ENCODE data around the gene SLC4A2.

The SLC4A2 gene

GRCh38 chr7:151116603-151117440 is 57.4 kb downstream of the SLC4A2 start:
- Mint-ChIP-seq H3K27me3 (peaks cover 23% of the 10 kb centered on the region), H3K4me1 (peaks cover 13% of the 10 kb centered on the region), H3K4me3 (peak overlapping the region; percentile 26 to 60), H3K27ac (no peak overlapping the region), H3K9me3 (no peaks in the 10 kb centered on the region)
- no peak for ATAC-seq
- DNase-seq: no peak

- H3K4me1 Mint-ChIP-seq: peaks cover 13% of the 10 kb centered on the region
- H3K27ac Mint-ChIP-seq: no peak overlapping the region
- no peak for DNase-seq
- H3K9me3 Mint-ChIP-seq: no peaks in the 10 kb centered on the region
- peak; percentile 24 for ATAC-seq
- peak overlapping the region; percentile 26 to 55 for H3K4me3 Mint-ChIP-seq
- H3K27me3 Mint-ChIP-seq: peaks cover 21% of the 10 kb centered on the region
These were observed 58.2 kb downstream of the SLC4A2 start for GRCh38 chr7:151117565-151117964.

DNA sequence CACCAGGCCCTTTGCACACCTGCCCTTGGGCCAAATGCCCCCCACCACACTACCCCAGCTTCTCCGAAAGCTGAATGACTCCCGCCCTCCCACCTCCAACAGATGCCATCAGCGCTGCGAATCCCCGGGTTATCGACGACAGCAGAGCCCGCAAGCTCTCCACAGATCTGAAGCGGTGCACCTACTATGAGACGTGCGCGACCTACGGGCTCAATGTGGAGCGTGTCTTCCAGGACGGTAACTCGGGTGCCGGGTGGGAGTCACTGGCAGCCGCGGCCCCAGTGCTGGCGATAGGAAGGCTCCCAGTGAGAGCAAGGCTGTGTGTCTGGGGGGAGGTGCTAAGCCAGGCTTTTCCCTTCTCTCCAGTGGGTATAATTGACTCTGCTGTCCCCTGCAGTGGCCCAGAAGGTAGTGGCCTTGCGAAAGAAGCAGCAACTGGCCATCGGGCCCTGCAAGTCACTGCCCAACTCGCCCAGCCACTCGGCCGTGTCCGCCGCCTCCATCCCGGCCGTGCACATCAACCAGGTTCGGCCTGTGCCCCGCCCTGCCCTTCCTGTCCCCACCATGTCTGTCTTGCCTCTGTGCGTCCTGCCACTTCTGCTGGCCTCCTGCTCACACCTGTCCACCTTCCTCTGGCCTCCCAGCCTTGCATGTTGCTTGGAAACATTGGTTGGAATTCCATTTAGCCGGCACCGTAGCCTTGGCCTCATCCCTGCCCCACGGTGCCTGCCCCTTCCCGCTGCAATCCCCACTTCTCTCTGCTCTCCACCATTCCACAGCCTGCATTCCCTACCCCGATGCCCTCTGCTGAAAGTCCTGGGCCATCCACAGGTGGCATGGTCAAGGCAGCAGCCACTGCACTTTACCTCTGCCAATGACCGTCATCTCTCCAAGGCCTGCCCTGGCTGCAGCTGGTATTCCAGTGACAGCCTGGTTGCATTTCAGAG is 59.0 kb downstream of the SLC4A2 start:
- no peak for ATAC-seq
- no peaks in the 10 kb centered on the region for H3K9me3 Mint-ChIP-seq
- no peak overlapping the region for H3K27ac Mint-ChIP-seq
- peaks cover 12% of the 10 kb centered on the region for H3K27me3 Mint-ChIP-seq
- peaks cover 13% of the 10 kb centered on the region for H3K4me1 Mint-ChIP-seq
- H3K4me3 Mint-ChIP-seq: no peak overlapping the region
- no peak for DNase-seq

DNA sequence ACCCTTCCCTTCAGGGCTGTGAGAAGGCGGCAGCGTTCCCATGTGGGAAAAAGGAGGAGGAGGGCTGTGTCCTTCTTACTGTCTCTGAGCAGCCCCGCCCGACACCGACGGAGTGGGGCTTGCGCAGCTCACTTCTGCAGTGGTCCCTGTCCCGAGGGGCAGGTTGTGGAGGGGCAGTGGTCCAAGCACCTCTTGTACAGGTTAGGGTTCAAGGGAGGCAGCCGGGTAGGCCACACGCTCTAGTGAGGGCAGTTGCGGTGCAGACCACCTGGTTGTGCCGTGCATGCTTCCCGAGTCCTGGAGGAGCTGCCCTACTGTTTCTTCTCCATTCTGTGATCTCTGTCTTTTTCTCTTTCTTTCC is 59.6 kb downstream of the SLC4A2 start:
- Mint-ChIP-seq H3K27ac (no peak overlapping the region), H3K9me3 (no peaks in the 10 kb centered on the region), H3K4me1 (peaks cover 19% of the 10 kb centered on the region), H3K27me3 (peaks cover 8% of the 10 kb centered on the region), H3K4me3 (no peak overlapping the region)
- ATAC-seq: no peak
- no peak for DNase-seq

DNA sequence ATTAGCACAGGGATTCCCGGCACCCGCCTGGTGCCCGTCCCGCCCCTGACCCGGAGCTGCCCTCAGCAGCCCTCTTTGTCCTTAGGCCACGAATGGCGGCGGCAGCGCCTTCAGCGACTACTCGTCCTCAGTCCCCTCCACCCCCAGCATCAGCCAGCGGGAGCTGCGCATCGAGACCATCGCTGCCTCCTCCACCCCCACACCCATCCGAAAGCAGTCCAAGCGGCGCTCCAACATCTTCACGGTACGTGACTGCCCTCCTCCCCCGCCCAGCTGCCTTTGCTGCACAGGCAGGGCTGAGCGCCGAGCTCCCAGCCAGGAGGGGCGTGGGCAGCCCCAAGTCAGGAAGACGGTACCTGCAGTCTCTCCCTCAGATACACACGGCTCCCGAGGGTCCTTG is 60.5 kb downstream of the SLC4A2 start:
- no peak for DNase-seq
- H3K9me3 Mint-ChIP-seq: no peaks in the 10 kb centered on the region
- ATAC-seq: no peak
- peak overlapping the region in 1 of 2 donors; percentile 40 for H3K27ac Mint-ChIP-seq
- H3K27me3 Mint-ChIP-seq: peaks cover 8% of the 10 kb centered on the region
- no peak overlapping the region for H3K4me3 Mint-ChIP-seq
- H3K4me1 Mint-ChIP-seq: peaks cover 22% of the 10 kb centered on the region

- no peak overlapping the region for H3K4me3 Mint-ChIP-seq
- no peak overlapping the region for H3K27ac Mint-ChIP-seq
- H3K9me3 Mint-ChIP-seq: no peaks in the 10 kb centered on the region
- H3K27me3 Mint-ChIP-seq: peaks cover 4% of the 10 kb centered on the region
- peaks cover 19% of the 10 kb centered on the region for H3K4me1 Mint-ChIP-seq
- DNase-seq (no peak), ATAC-seq (no peak)
These were observed 61.5 kb downstream of the SLC4A2 start for GRCh38 chr7:151120896-151121295.

- Mint-ChIP-seq H3K4me3 (no peak overlapping the region), H3K27ac (no peak overlapping the region), H3K9me3 (no peaks in the 10 kb centered on the region), H3K27me3 (no peaks in the 10 kb centered on the region), H3K4me1 (peaks cover 16% of the 10 kb centered on the region)
- DNase-seq: no peak
- ATAC-seq: no peak
These were observed 62.2 kb downstream of the SLC4A2 start for GRCh38 chr7:151121380-151122170.

DNA sequence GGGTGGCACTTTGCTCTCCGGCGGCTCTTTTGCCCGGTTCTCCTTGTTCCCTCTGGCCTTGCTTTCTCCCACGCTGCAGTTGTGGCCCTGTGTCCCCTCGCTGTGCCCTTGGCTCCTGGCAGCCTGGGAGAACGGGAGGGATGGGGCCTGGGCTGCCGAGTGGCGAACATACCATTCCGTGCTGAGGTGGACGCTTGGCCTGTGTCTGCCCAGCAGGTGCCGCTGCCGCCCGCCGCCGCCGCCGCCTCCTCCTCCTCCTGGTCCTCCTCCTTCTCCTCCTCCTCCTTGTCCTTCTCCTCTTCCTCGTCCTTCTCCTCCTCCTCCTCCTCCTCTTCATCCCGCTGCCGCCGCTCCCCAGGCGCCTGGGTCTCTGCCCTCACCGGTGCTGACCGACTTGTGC is 62.9 kb downstream of the SLC4A2 start:
- ATAC-seq (no peak), DNase-seq (no peak)
- Mint-ChIP-seq H3K4me1 (peaks cover 12% of the 10 kb centered on the region), H3K27ac (no peak overlapping the region), H3K9me3 (no peaks in the 10 kb centered on the region), H3K27me3 (no peaks in the 10 kb centered on the region), H3K4me3 (no peak overlapping the region)

GRCh38 chr7:151122796-151123157 is 63.4 kb downstream of the SLC4A2 start:
- peaks cover 9% of the 10 kb centered on the region for H3K4me1 Mint-ChIP-seq
- DNase-seq (no peak), ATAC-seq (no peak)
- H3K27ac Mint-ChIP-seq: no peak overlapping the region
- H3K4me3 Mint-ChIP-seq: no peak overlapping the region
- no peaks in the 10 kb centered on the region for H3K9me3 Mint-ChIP-seq
- H3K27me3 Mint-ChIP-seq: no peaks in the 10 kb centered on the region

- no peaks in the 10 kb centered on the region for H3K27me3 Mint-ChIP-seq
- no peak overlapping the region for H3K4me3 Mint-ChIP-seq
- ATAC-seq: peak; percentile 19
- no peak overlapping the region for H3K27ac Mint-ChIP-seq
- peaks cover 9% of the 10 kb centered on the region for H3K4me1 Mint-ChIP-seq
- H3K9me3 Mint-ChIP-seq: no peaks in the 10 kb centered on the region
- DNase-seq: no peak
These were observed 63.9 kb downstream of the SLC4A2 start for GRCh38 chr7:151123158-151123821.

- peak; percentile 79 for ATAC-seq
- H3K27ac Mint-ChIP-seq: no peak overlapping the region
- H3K4me1 Mint-ChIP-seq: peaks cover 9% of the 10 kb centered on the region
- no peak overlapping the region for H3K4me3 Mint-ChIP-seq
- no peaks in the 10 kb centered on the region for H3K9me3 Mint-ChIP-seq
- DNase-seq: peak; percentile 76 to 80
- no peaks in the 10 kb centered on the region for H3K27me3 Mint-ChIP-seq
These were observed 64.6 kb downstream of the SLC4A2 start for GRCh38 chr7:151123822-151124464.

- Mint-ChIP-seq H3K27me3 (no peaks in the 10 kb centered on the region), H3K4me1 (peaks cover 9% of the 10 kb centered on the region), H3K27ac (no peak overlapping the region), H3K4me3 (no peak overlapping the region), H3K9me3 (no peaks in the 10 kb centered on the region)
- ATAC-seq (no peak), DNase-seq (no peak)
These were observed 65.1 kb downstream of the SLC4A2 start for GRCh38 chr7:151124481-151124880.

- no peaks in the 10 kb centered on the region for H3K27me3 Mint-ChIP-seq
- ATAC-seq: no peak
- peaks cover 9% of the 10 kb centered on the region for H3K4me1 Mint-ChIP-seq
- H3K9me3 Mint-ChIP-seq: no peaks in the 10 kb centered on the region
- no peak overlapping the region for H3K4me3 Mint-ChIP-seq
- DNase-seq: no peak
- no peak overlapping the region for H3K27ac Mint-ChIP-seq
These were observed 65.6 kb downstream of the SLC4A2 start for GRCh38 chr7:151124899-151125399.

DNA sequence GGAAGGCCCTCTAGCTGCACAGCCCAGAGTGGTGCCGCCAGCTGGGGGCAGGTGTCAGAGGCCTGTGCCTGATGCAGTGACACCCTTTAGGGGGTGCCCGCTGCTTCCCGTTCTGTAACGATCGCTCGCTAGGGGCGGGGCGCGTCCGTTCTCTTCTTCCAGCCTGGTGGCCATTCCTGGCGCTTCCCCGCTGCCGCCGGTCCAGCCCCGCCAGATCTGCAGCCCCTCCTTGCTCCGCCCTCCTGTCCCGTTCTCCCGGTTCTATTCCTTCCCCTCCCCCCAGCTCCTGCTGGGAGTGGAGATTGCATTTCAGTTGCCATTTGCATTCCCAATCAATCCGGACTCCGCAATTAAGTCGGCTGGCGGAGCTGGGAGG is 66.1 kb downstream of the SLC4A2 start:
- H3K9me3 Mint-ChIP-seq: no peaks in the 10 kb centered on the region

More for the DNA sequence above, 66.1 kb downstream of the SLC4A2 start:
- Mint-ChIP-seq H3K4me1 (peaks cover 9% of the 10 kb centered on the region), H3K27ac (no peak overlapping the region), H3K4me3 (peak overlapping the region in 1 of 2 donors; percentile 48), H3K27me3 (no peaks in the 10 kb centered on the region)
- DNase-seq: no peak
- ATAC-seq: no peak

All from stimulated activated naive CD8-positive, alpha-beta T cell treated with anti-CD3 and anti-CD28 coated beads, Interleukin-15, amount 100 ng/mL, for 72 hours (primary cell).